ENCODE results near the gene COL9A1.

COL9A1 gene

DNA sequence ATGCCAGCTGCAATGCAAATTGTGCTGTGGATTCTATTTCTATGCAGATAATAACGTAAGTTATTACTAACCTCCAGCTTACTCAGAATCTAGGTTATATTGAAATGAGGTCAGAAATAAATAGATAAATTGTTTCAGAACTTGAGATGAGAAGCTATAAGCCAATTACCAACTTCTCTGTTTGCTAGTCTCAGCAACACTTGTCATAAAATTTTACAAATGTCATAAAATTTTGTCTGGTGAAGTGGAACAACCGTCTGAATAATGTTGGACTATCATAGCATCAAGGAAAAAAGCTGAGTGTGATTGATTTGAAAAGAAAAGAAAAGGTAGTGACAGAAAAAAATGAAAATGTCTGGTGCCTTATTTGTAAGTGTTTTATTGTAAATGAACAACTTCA is 36.7 kb downstream of the COL9A1 start:
- H3K27me3 ChIP-seq (ENCODE audit: control insufficient read depth, low read length) = peaks cover 4% of the 10 kb centered on the region; the same call in 1 of the 2 replicates
- H3K9me3 ChIP-seq (ENCODE audit: control insufficient read depth, insufficient read depth, low read length) = no peaks in the 10 kb centered on the region
- TF ChIP-seq, protein P1, sequence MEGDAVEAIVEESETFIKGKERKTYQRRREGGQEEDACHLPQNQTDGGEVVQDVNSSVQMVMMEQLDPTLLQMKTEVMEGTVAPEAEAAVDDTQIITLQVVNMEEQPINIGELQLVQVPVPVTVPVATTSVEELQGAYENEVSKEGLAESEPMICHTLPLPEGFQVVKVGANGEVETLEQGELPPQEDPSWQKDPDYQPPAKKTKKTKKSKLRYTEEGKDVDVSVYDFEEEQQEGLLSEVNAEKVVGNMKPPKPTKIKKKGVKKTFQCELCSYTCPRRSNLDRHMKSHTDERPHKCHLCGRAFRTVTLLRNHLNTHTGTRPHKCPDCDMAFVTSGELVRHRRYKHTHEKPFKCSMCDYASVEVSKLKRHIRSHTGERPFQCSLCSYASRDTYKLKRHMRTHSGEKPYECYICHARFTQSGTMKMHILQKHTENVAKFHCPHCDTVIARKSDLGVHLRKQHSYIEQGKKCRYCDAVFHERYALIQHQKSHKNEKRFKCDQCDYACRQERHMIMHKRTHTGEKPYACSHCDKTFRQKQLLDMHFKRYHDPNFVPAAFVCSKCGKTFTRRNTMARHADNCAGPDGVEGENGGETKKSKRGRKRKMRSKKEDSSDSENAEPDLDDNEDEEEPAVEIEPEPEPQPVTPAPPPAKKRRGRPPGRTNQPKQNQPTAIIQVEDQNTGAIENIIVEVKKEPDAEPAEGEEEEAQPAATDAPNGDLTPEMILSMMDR (IDR thresholded peaks at IDR 0.05; ENCODE audit: low read depth, low read length, poor library complexity, severe bottlenecking) = no peak
- TF ChIP-seq EZH2phosphoT487 (IDR thresholded peaks at IDR 0.05; ENCODE audit: borderline replicate concordance, low read length) = no peak
- H3K9me2 ChIP-seq (replicated peaks; ENCODE audit: control insufficient read depth, low read length) = no peaks in the 10 kb centered on the region
- no peak overlapping the region for H3K4me2 ChIP-seq (ENCODE audit: low read length)
- H3K27ac ChIP-seq (ENCODE audit: low read depth, low read length) = no peak overlapping the region
- no peaks in the 10 kb centered on the region for H3F3A ChIP-seq (ENCODE audit: control insufficient read depth, insufficient read depth)
- H3K36me3 ChIP-seq (ENCODE audit: control insufficient read depth, low read length) = no peaks in the 10 kb centered on the region
- H3K79me2 ChIP-seq (ENCODE audit: control insufficient read depth, low read length) = no peaks in the 10 kb centered on the region
- H4K20me1 ChIP-seq (ENCODE audit: control insufficient read depth, insufficient read depth, low read depth, low read length) = no peaks in the 10 kb centered on the region
- no peaks in the 10 kb centered on the region for H3K4me1 ChIP-seq (ENCODE audit: control insufficient read depth, low read length)
- no peak overlapping the region for H3K4me3 ChIP-seq (ENCODE audit: low read length)

DNA sequence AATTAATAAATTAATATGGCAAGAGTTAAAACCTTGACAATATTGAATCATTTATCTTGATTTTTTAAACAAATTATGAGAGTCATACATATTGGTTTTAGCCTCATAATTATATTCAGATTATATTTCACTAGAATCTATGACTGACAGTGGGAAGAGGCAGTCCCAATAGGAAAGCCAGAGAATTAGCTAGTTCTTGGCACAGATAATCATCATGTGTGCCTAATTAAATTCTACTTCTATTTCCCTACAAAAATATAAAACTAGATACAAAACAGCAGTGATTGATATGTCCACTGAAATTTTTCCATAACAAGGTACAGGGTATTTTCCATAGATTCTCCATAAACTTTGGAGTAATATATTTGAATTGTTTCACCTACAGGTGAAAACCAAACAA is 38.6 kb downstream of the COL9A1 start:
- H3K79me2 ChIP-seq (ENCODE audit: control insufficient read depth, low read length) = no peaks in the 10 kb centered on the region
- no peak overlapping the region for H3K4me3 ChIP-seq (ENCODE audit: low read length)
- no peak overlapping the region for H3K27ac ChIP-seq (ENCODE audit: low read depth, low read length)
- H3K9me2 ChIP-seq (replicated peaks; ENCODE audit: control insufficient read depth, low read length) = no peaks in the 10 kb centered on the region
- H3K4me1 ChIP-seq (ENCODE audit: control insufficient read depth, low read length) = no peaks in the 10 kb centered on the region
- no peak overlapping the region for H3K4me2 ChIP-seq (ENCODE audit: low read length)
- no peak for TF ChIP-seq EZH2phosphoT487 (IDR thresholded peaks at IDR 0.05; ENCODE audit: borderline replicate concordance, low read length)
- no peaks in the 10 kb centered on the region for H3K9me3 ChIP-seq (ENCODE audit: control insufficient read depth, insufficient read depth, low read length)
- no peaks in the 10 kb centered on the region for H3F3A ChIP-seq (ENCODE audit: control insufficient read depth, insufficient read depth)
- H4K20me1 ChIP-seq (ENCODE audit: control insufficient read depth, insufficient read depth, low read depth, low read length) = no peaks in the 10 kb centered on the region
- no peaks in the 10 kb centered on the region for H3K36me3 ChIP-seq (ENCODE audit: control insufficient read depth, low read length)
- H3K27me3 ChIP-seq (ENCODE audit: control insufficient read depth, low read length) = no peaks in the 10 kb centered on the region

DNA sequence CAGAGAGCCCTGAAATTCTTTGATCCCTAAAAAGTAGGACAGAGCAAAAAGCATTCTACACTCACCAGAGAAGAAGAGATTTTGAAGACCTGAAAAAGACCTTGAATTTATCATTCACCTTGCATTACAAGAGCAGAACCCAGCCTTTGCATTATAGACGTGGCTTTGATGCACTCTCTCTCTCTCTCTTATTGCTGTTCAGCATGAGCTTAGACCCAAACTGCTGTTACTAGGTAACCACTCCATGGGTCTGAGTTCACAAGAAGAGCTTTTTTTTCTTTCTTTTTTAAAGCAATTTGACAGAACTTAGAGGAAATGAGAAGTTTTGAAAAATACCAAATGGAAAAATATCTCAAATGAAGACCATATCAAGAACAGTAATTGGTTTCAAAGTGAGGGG is 44.4 kb downstream of the COL9A1 start:
- Histone ChIP-seq H3K79me2 (ENCODE audit: control insufficient read depth, low read length) (no peaks in the 10 kb centered on the region), H3K4me3 (ENCODE audit: low read length) (no peak overlapping the region), H3K36me3 (ENCODE audit: control insufficient read depth, low read length) (no peaks in the 10 kb centered on the region), H3K27ac (ENCODE audit: low read depth, low read length) (no peak overlapping the region), H3K4me1 (ENCODE audit: control insufficient read depth, low read length) (no peaks in the 10 kb centered on the region), H4K20me1 (ENCODE audit: control insufficient read depth, insufficient read depth, low read depth, low read length) (no peaks in the 10 kb centered on the region), H3K9me2 (replicated peaks; ENCODE audit: control insufficient read depth, low read length) (no peaks in the 10 kb centered on the region), H3K27me3 (ENCODE audit: control insufficient read depth, low read length) (no peaks in the 10 kb centered on the region; the same call in 1 of the 2 replicates), H3K9me3 (ENCODE audit: control insufficient read depth, insufficient read depth, low read length) (no peaks in the 10 kb centered on the region), H3K4me2 (ENCODE audit: low read length) (no peak overlapping the region), H3F3A (ENCODE audit: control insufficient read depth, insufficient read depth) (no peaks in the 10 kb centered on the region)
- no peak for TF ChIP-seq EZH2phosphoT487 (IDR thresholded peaks at IDR 0.05; ENCODE audit: borderline replicate concordance, low read length)
- TF ChIP-seq, protein P1 (IDR thresholded peaks at IDR 0.05; ENCODE audit: low read depth, low read length, poor library complexity, severe bottlenecking) = no peak

DNA sequence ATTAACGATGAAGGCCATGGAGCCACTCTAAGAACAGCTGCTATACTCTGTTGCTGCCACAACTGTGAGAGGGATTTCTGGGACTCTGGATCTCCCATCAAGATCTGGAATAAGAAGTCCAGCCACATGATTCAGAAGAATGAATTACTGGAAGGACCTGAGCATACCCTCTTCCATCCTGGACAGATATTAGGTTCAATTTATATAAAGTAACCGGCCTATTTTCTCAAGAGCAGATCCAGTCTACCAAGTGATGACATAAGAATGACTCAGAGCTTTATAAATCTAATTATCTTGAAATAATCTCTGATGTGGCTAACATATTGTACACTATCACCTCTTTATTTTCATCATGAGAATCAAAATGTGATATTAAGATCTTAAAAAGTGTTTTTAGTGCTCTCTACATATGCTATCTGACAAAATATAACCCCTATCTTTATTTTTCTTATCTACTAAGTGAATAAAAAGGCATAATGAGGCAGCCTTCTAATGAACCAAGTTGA is 45.1 kb downstream of the COL9A1 start:
- H3K9me2 ChIP-seq (replicated peaks; ENCODE audit: control insufficient read depth, low read length) = no peaks in the 10 kb centered on the region
- H4K20me1 ChIP-seq (ENCODE audit: control insufficient read depth, insufficient read depth, low read depth, low read length) = no peaks in the 10 kb centered on the region
- no peaks in the 10 kb centered on the region for H3K9me3 ChIP-seq (ENCODE audit: control insufficient read depth, insufficient read depth, low read length)
- H3K27me3 ChIP-seq (ENCODE audit: control insufficient read depth, low read length) = no peaks in the 10 kb centered on the region; the same call in 1 of the 2 replicates
- H3K79me2 ChIP-seq (ENCODE audit: control insufficient read depth, low read length) = no peaks in the 10 kb centered on the region
- H3K36me3 ChIP-seq (ENCODE audit: control insufficient read depth, low read length) = no peaks in the 10 kb centered on the region
- no peak overlapping the region for H3K4me2 ChIP-seq (ENCODE audit: low read length)
- no peak overlapping the region for H3K4me3 ChIP-seq (ENCODE audit: low read length)
- H3K27ac ChIP-seq (ENCODE audit: low read depth, low read length) = no peak overlapping the region
- TF ChIP-seq, protein P1 (IDR thresholded peaks at IDR 0.05; ENCODE audit: low read depth, low read length, poor library complexity, severe bottlenecking) = no peak
- no peak for TF ChIP-seq EZH2phosphoT487 (IDR thresholded peaks at IDR 0.05; ENCODE audit: borderline replicate concordance, low read length)
- no peaks in the 10 kb centered on the region for H3F3A ChIP-seq (ENCODE audit: control insufficient read depth, insufficient read depth)
- H3K4me1 ChIP-seq (ENCODE audit: control insufficient read depth, low read length) = no peaks in the 10 kb centered on the region
